ENCODE results near the gene ASXL3.

DNA sequence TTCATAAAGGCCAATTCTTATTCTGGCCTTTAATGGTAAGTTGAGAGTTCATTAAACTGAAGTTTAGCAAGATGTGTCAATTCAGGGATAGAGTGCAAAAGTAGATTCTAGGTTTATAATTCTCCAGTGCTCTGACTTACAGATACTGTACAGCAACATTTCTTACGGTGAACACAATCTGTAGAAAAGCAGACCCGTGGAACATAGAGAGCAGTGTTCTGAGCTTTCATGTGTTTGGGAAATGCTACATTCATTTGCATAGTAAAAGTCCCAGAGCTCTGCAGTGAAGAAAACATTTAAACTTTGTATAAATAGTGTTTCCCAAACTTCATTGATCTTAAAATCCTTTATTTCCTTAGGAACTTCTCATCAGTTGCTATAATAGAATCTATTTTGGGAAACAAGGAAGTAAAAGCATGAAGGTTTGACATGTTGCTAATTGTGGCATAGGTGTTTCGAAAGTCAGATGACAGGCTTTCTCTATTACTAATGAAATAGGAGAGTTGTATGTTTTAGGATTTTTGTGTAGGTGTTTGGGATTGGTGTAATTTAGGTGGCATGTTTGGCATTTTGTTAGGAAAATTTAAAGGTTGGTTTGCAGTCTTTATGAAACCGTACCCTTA lies 138.2 kb downstream of the ASXL3 start:
- TF ChIP-seq, protein P1, sequence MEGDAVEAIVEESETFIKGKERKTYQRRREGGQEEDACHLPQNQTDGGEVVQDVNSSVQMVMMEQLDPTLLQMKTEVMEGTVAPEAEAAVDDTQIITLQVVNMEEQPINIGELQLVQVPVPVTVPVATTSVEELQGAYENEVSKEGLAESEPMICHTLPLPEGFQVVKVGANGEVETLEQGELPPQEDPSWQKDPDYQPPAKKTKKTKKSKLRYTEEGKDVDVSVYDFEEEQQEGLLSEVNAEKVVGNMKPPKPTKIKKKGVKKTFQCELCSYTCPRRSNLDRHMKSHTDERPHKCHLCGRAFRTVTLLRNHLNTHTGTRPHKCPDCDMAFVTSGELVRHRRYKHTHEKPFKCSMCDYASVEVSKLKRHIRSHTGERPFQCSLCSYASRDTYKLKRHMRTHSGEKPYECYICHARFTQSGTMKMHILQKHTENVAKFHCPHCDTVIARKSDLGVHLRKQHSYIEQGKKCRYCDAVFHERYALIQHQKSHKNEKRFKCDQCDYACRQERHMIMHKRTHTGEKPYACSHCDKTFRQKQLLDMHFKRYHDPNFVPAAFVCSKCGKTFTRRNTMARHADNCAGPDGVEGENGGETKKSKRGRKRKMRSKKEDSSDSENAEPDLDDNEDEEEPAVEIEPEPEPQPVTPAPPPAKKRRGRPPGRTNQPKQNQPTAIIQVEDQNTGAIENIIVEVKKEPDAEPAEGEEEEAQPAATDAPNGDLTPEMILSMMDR (conservative IDR thresholded peaks at IDR 0.05; ENCODE audit: low read depth, low read length): no peak
- TF ChIP-seq EZH2phosphoT487 (IDR thresholded peaks at IDR 0.05; ENCODE audit: borderline replicate concordance, low read length) (no peak), EZH2 (IDR thresholded peaks at IDR 0.05; ENCODE audit: low read length, unreplicated experiment) (no peak)
